B cell (primary cell): Measurements from ENCODE around the gene SEC24C. TPM values are rescaled to one million over a fixed set of nuclear protein-coding genes. Genes with fewer than 3 reads are reported as not detected.

ENCODE experiments used
- ATAC-seq: fragments of 200-7000 bp; cut with Tn5 transposase; one replicate; pipeline ENCODE4 v1.10.0; 2021; ENCODE audit warnings: low read depth, mild to moderate bottlenecking, moderate number of reproducible peaks, moderate library complexity
- CTCF ChIA-PET: fragments of 350-600 bp; sonication (Branson Sonifier 250); formaldehyde crosslinking; loops from one replicate; lab custom pipeline; 2021; ENCODE audit warnings: antibody characterized with exemption, inconsistent platforms; lab: Charles Lee
- POLR2A ChIA-PET: fragments of 350-600 bp; sonication (Branson Sonifier 250); formaldehyde crosslinking; loops from one replicate; lab custom pipeline; 2021; ENCODE audit warnings: antibody characterized with exemption; lab: Charles Lee
- DNase-seq: peaks from one replicate; pipeline ENCODE4 v3.0.0; 2013
- H2AFZ ChIP-seq: 2 replicates; pipeline ENCODE4 v1.6.1; 2012; ENCODE audit warnings: mild to moderate bottlenecking, low read depth, low read length; ENCODE audit not compliant: insufficient read depth, poor library complexity, severe bottlenecking
- H3K27ac ChIP-seq, 2 donors: 1 replicate in 1 of 2; 2 replicates in 1 of 2; pipeline ENCODE4 v1.5.1; 2012 to 2013; ENCODE audit warnings: low read length in 2 of 2, mild to moderate bottlenecking in 2 of 2, moderate library complexity in 1 of 2
- H3K27me3 ChIP-seq, 4 experiments: fragments of 200-600 bp in 1 of 4; sonication (generic) in 1 of 4; replicated peaks in 1 of 4; 1 replicate in 2 of 4; 2 replicates in 2 of 4; pipeline versions ENCODE4 v1.6.1 to v1.7.0; 2013 to 2016; ENCODE audit warnings: low read length in 3 of 4, mild to moderate bottlenecking in 2 of 4, mixed read lengths in 1 of 4, moderate library complexity in 1 of 4; ENCODE audit not compliant: insufficient read depth in 4 of 4, control insufficient read depth in 3 of 4; ENCODE audit errors: control extremely low read depth in 1 of 4
- H3K36me3 ChIP-seq, 2 experiments: replicated peaks in 1 of 2; 1 replicate in 1 of 2; 2 replicates in 1 of 2; pipeline versions ENCODE4 v1.6.1 to v1.7.1; 2013; ENCODE audit warnings: low read length in 1 of 2; ENCODE audit not compliant: insufficient read depth in 2 of 2, control insufficient read depth in 1 of 2; ENCODE audit errors: control extremely low read depth in 1 of 2, extremely low read depth in 1 of 2
- H3K4me1 ChIP-seq, 2 donors: fragments of 200-600 bp in 1 of 2; sonication (generic) in 1 of 2; 1 replicate in 1 of 2; 2 replicates in 1 of 2; pipeline versions ENCODE4 v1.5.1 to v1.6.1; 2013 to 2017; ENCODE audit warnings: low read length in 2 of 2; ENCODE audit not compliant: control insufficient read depth in 2 of 2, insufficient read depth in 2 of 2
- H3K4me2 ChIP-seq: replicated peaks from 2 replicates; pipeline ENCODE3; 2012; ENCODE audit warnings: mild to moderate bottlenecking, low read depth, low read length; ENCODE audit not compliant: poor library complexity, severe bottlenecking
- H3K4me3 ChIP-seq, 5 experiments: fragments of 200-600 bp in 1 of 5; sonication (generic) in 1 of 5; 1 replicate in 3 of 5; 2 replicates in 2 of 5; pipeline versions ENCODE4 v1.5.1 to v1.7.0; 2011 to 2016; ENCODE audit warnings: low read length in 4 of 5, mild to moderate bottlenecking in 4 of 5, low read depth in 2 of 5, control low read depth in 1 of 5, moderate library complexity in 1 of 5; ENCODE audit not compliant: insufficient read depth in 1 of 5; ENCODE audit errors: control extremely low read depth in 1 of 5, extremely low read depth in 1 of 5
- H3K79me2 ChIP-seq: fragments of 200-600 bp; sonication (generic); one replicate; pipeline ENCODE4 v1.6.0; 2016; ENCODE audit warnings: low read length; ENCODE audit not compliant: control insufficient read depth, insufficient read depth
- H3K9ac ChIP-seq: fragments of 200-600 bp; sonication (generic); 2 replicates; pipeline ENCODE4 v1.6.1; 2017; ENCODE audit warnings: mild to moderate bottlenecking, low read length, moderate library complexity
- H3K9me3 ChIP-seq, 3 donors: one replicate each; pipeline versions ENCODE4 v1.6.1 to v1.7.1; 2013; ENCODE audit warnings: low read length in 2 of 3; ENCODE audit not compliant: control insufficient read depth in 2 of 3, insufficient read depth in 1 of 3; ENCODE audit errors: control extremely low read depth in 1 of 3
- H4K20me1 ChIP-seq: 2 replicates; pipeline ENCODE4 v1.6.0; 2012; ENCODE audit warnings: mild to moderate bottlenecking, low read length; ENCODE audit not compliant: insufficient read depth, control insufficient read depth, poor library complexity, severe bottlenecking
- H3K27ac Mint-ChIP-seq: one replicate; pipeline ENCODE4 v1.8.0; 2021; ENCODE audit warnings: mixed read lengths
- H3K27me3 Mint-ChIP-seq: one replicate; pipeline ENCODE4 v1.8.0; 2021; ENCODE audit warnings: mixed read lengths
- H3K4me1 Mint-ChIP-seq: one replicate; pipeline ENCODE4 v1.8.0; 2021; ENCODE audit warnings: mixed read lengths
- H3K4me3 Mint-ChIP-seq: one replicate; pipeline ENCODE4 v1.8.0; 2021; ENCODE audit warnings: mixed read lengths
- H3K9me3 Mint-ChIP-seq: one replicate; pipeline ENCODE4 v1.8.0; 2022; ENCODE audit warnings: mixed read lengths; ENCODE audit not compliant: insufficient read depth
- EZH2 ChIP-seq: IDR thresholded peaks from 2 replicates; pipeline ENCODE4 v1.6.1; 2012; ENCODE audit warnings: borderline replicate concordance, low read depth, mild to moderate bottlenecking, moderate library complexity, low read length; ENCODE audit not compliant: insufficient read depth, poor library complexity, severe bottlenecking
- WGBS: methylation state at CpG from one replicate; pipeline ENCODE4 v1.1.5; 2013; ENCODE audit warnings: missing lambda C conversion rate; ENCODE audit not compliant: insufficient coverage; 5-methylcytosine and 5-hydroxymethylcytosine counted together
- intact Hi-C: fragments of 100-400 bp; cut with micrococcal nuclease; formaldehyde crosslinking; loops from one replicate; pipeline ENCODE4 v1.10.0; 2022
- polyA plus RNA-seq: library from polyadenylated mRNA; depleted of rRNA; stranded (reverse); fragments of >200 nt; gene quantifications from 2 replicates; pipeline ENCODE4 v1.2.3, GENCODE V29; 2012
- total RNA-seq, 2 donors: library from RNA; stranded (reverse); fragments of 120-200 nt in 1 of 2; gene quantifications; 1 replicate in 1 of 2; 2 replicates in 1 of 2; pipeline versions ENCODE4 v1.2.3 to v1.2.4, GENCODE V29; 2013 to 2022
- TF ChIP-seq, protein P1 (sequence below): fragments of 200-600 bp; IDR thresholded peaks from one replicate; pipeline ENCODE4 v1.8.0; 2022; ENCODE audit warnings: antibody characterized with exemption, mild to moderate bottlenecking

SEC24C gene
- total and polyA plus RNA-seq, 2 donors (not counting 1 experiment from before 2014, with no cell fraction given), result 60.2 to 78.7 TPM

- Histone ChIP-seq H3K79me2 (peaks cover 35% of the 10 kb centered on the region), H3K27ac (peak overlapping the region; percentile 85 to 93), H3K9ac (peak overlapping the region; percentile 90), H3K36me3 (peaks cover 2 to 49% of the 10 kb centered on the region in 2 experiments), H2AFZ (peak overlapping the region; percentile 95), H3K4me3 (peak overlapping the region; percentile 34 to 94 (median 89)), H4K20me1 (no peaks in the 10 kb centered on the region), H3K9me3 (no peaks in the 10 kb centered on the region), H3K27me3 (no peaks in the 10 kb centered on the region), H3K4me2 (peak overlapping the region; percentile 84), H3K4me1 (peaks cover 30 to 47% of the 10 kb centered on the region in 2 donors)
- DNase-seq (no peak), ATAC-seq (peak; percentile 56)
- intact Hi-C loops, result loop anchor here (1.0 to 5.0 kb wide), 8 partner anchors 10 to 226 kb away; partner anchors contain the start of genes NDST2, SEC24C, VCL and ZSWIM8
- TF ChIP-seq, protein P1, sequence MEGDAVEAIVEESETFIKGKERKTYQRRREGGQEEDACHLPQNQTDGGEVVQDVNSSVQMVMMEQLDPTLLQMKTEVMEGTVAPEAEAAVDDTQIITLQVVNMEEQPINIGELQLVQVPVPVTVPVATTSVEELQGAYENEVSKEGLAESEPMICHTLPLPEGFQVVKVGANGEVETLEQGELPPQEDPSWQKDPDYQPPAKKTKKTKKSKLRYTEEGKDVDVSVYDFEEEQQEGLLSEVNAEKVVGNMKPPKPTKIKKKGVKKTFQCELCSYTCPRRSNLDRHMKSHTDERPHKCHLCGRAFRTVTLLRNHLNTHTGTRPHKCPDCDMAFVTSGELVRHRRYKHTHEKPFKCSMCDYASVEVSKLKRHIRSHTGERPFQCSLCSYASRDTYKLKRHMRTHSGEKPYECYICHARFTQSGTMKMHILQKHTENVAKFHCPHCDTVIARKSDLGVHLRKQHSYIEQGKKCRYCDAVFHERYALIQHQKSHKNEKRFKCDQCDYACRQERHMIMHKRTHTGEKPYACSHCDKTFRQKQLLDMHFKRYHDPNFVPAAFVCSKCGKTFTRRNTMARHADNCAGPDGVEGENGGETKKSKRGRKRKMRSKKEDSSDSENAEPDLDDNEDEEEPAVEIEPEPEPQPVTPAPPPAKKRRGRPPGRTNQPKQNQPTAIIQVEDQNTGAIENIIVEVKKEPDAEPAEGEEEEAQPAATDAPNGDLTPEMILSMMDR, result no peak
- TF ChIP-seq EZH2, result no peak
- ChIA-PET POLR2A (interaction anchor here (0.5 to 2.7 kb wide), 8 partner anchors 10 to 1238 kb away, joined by 3 to 24 read pairs (median 6); partner anchors contain the start of genes CHCHD1, SEC24C and ZSWIM8), CTCF (interaction anchor here (0.8 to 3.3 kb wide), 10 partner anchors 9 to 169 kb away, joined by 3 to 35 read pairs (median 4); partner anchors contain the start of genes CHCHD1 and ZSWIM8)
- H3K4me3 Mint-ChIP-seq, result peak overlapping the region; percentile 97
- H3K27ac Mint-ChIP-seq, result peak overlapping the region; percentile 98
- peaks cover 61% of the 10 kb centered on the region for H3K4me1 Mint-ChIP-seq
- H3K27me3 Mint-ChIP-seq, result no peaks in the 10 kb centered on the region
- no peaks in the 10 kb centered on the region for H3K9me3 Mint-ChIP-seq
- WGBS, result 19% methylated on average over 16 of the region's 17 CpGs
These were observed 27.6 kb downstream of the SEC24C start for GRCh38 chr10:73771722-73772280.
